Mesodermal cell (in vitro differentiated cells): ENCODE results near the gene GPR137B.
A peak's percentile ranks its signal among the peaks of the same experiment; 100 is the strongest.

Experiments used
- H3K27ac ChIP-seq: 2 replicates; pipeline ENCODE4 v1.7.0; 2013; ENCODE audit warnings: mild to moderate bottlenecking, low read depth, low read length, moderate library complexity; ENCODE audit not compliant: severe bottlenecking
- H3K36me3 ChIP-seq: 2 replicates; pipeline ENCODE4 v1.7.1; 2013; ENCODE audit warnings: mild to moderate bottlenecking, low read length, moderate library complexity; ENCODE audit not compliant: control insufficient read depth, insufficient read depth
- H3K4me1 ChIP-seq: one replicate; pipeline ENCODE4 v1.7.1; 2013; ENCODE audit warnings: mild to moderate bottlenecking, low read length; ENCODE audit not compliant: insufficient read depth, control insufficient read depth, poor library complexity, severe bottlenecking
- H3K4me3 ChIP-seq: 2 replicates; pipeline ENCODE4 v1.7.0; 2013; ENCODE audit warnings: low read length, control low read depth, mild to moderate bottlenecking; ENCODE audit not compliant: insufficient read depth, poor library complexity, severe bottlenecking; ENCODE audit errors: extremely low read depth
- H3K9me3 ChIP-seq: 2 replicates; pipeline ENCODE4 v1.7.1; 2013; ENCODE audit warnings: mild to moderate bottlenecking, low read length, moderate library complexity; ENCODE audit not compliant: control insufficient read depth
- WGBS, 2 experiments: methylation state at CpG; one replicate each; pipeline ENCODE4 v1.1.5; 2013; ENCODE audit warnings: missing lambda C conversion rate in 2 of 2; ENCODE audit not compliant: insufficient coverage in 2 of 2; 5-methylcytosine and 5-hydroxymethylcytosine counted together

Gene GPR137B

GRCh38 chr1:236119943-236120484 is 22.3 kb upstream of the GPR137B start:
- H3K9me3 ChIP-seq, result no peaks in the 10 kb centered on the region
- WGBS, 2 experiments, result 83 to 90% methylated on average over 9 to 10 of the region's 12 CpGs
- no peak overlapping the region for H3K27ac ChIP-seq
- peaks cover 4% of the 10 kb centered on the region for H3K4me1 ChIP-seq
- H3K4me3 ChIP-seq, result no peak overlapping the region
- H3K36me3 ChIP-seq, result no peaks in the 10 kb centered on the region

- Histone ChIP-seq H3K27ac (no peak overlapping the region), H3K4me1 (peaks cover 4% of the 10 kb centered on the region), H3K4me3 (no peak overlapping the region), H3K36me3 (no peaks in the 10 kb centered on the region), H3K9me3 (no peaks in the 10 kb centered on the region)
- 91 to 94% methylated on average over 7 of the region's 10 CpGs for WGBS, 2 experiments
Measured at GRCh38 chr1:236120721-236121153, 21.6 kb upstream of the GPR137B start.

GRCh38 chr1:236122176-236122575 is 20.2 kb upstream of the GPR137B start:
- Histone ChIP-seq H3K36me3 (no peaks in the 10 kb centered on the region), H3K9me3 (no peaks in the 10 kb centered on the region), H3K4me1 (peaks cover 4% of the 10 kb centered on the region), H3K4me3 (no peak overlapping the region), H3K27ac (no peak overlapping the region)
- 91 to 96% methylated on average over 7 of the region's 7 CpGs for WGBS, 2 experiments

GRCh38 chr1:236123563-236123962 is 18.8 kb upstream of the GPR137B start:
- Histone ChIP-seq H3K4me1 (peaks cover 4% of the 10 kb centered on the region), H3K27ac (no peak overlapping the region), H3K4me3 (no peak overlapping the region), H3K9me3 (no peaks in the 10 kb centered on the region), H3K36me3 (no peaks in the 10 kb centered on the region)
- 91 to 98% methylated on average over 2 to 5 of the region's 6 CpGs for WGBS, 2 experiments

- H3K9me3 ChIP-seq, result no peaks in the 10 kb centered on the region
- no peak overlapping the region for H3K4me3 ChIP-seq
- no peaks in the 10 kb centered on the region for H3K36me3 ChIP-seq
- peaks cover 12% of the 10 kb centered on the region for H3K4me1 ChIP-seq
- H3K27ac ChIP-seq, result no peak overlapping the region
- 84 to 86% methylated on average over 2 of the region's 2 CpGs for WGBS, 2 experiments
Measured at GRCh38 chr1:236124965-236125364, 17.4 kb upstream of the GPR137B start.

GRCh38 chr1:236127045-236127444 is 15.3 kb upstream of the GPR137B start:
- no peaks in the 10 kb centered on the region for H3K36me3 ChIP-seq

GRCh38 chr1:236128646-236129178 is 13.6 kb upstream of the GPR137B start:
- peak overlapping the region; percentile 49 for H3K27ac ChIP-seq
- 84 to 94% methylated on average over 7 to 10 of the region's 10 CpGs for WGBS, 2 experiments
- H3K4me3 ChIP-seq, result no peak overlapping the region
- no peaks in the 10 kb centered on the region for H3K36me3 ChIP-seq
- peaks cover 7% of the 10 kb centered on the region for H3K4me1 ChIP-seq
- H3K9me3 ChIP-seq, result no peaks in the 10 kb centered on the region

More at GRCh38 chr1:236127045-236127444, 15.3 kb upstream of the GPR137B start:
- 89 to 96% methylated on average over 8 of the region's 8 CpGs for WGBS, 2 experiments
- no peak overlapping the region for H3K27ac ChIP-seq
- H3K4me3 ChIP-seq, result no peak overlapping the region
- H3K9me3 ChIP-seq, result no peaks in the 10 kb centered on the region
- peaks cover 7% of the 10 kb centered on the region for H3K4me1 ChIP-seq

- Histone ChIP-seq H3K4me1 (peaks cover 7% of the 10 kb centered on the region), H3K9me3 (no peaks in the 10 kb centered on the region), H3K36me3 (no peaks in the 10 kb centered on the region), H3K27ac (peak overlapping the region; percentile 49), H3K4me3 (no peak overlapping the region)
- 72 to 83% methylated on average over 3 to 5 of the region's 5 CpGs for WGBS, 2 experiments
Measured at GRCh38 chr1:236129306-236129705, 13.0 kb upstream of the GPR137B start.

GRCh38 chr1:236130372-236130771 is 12.0 kb upstream of the GPR137B start:
- H3K36me3 ChIP-seq, result no peaks in the 10 kb centered on the region
- no peak overlapping the region for H3K27ac ChIP-seq
- H3K4me1 ChIP-seq, result peaks cover 7% of the 10 kb centered on the region
- 78 to 94% methylated on average over 2 to 3 of the region's 3 CpGs for WGBS, 2 experiments
- no peak overlapping the region for H3K4me3 ChIP-seq
- no peaks in the 10 kb centered on the region for H3K9me3 ChIP-seq

- 83% methylated on average over 1 of the region's 1 CpG; no CpG with 5 or more reads in 1 of the 2 experiments for WGBS, 2 experiments
- Histone ChIP-seq H3K27ac (no peak overlapping the region), H3K36me3 (no peaks in the 10 kb centered on the region), H3K4me3 (no peak overlapping the region), H3K9me3 (no peaks in the 10 kb centered on the region), H3K4me1 (peaks cover 7% of the 10 kb centered on the region)
Measured at GRCh38 chr1:236131916-236132315, 10.4 kb upstream of the GPR137B start.

- Histone ChIP-seq H3K36me3 (no peaks in the 10 kb centered on the region), H3K4me1 (peaks cover 7% of the 10 kb centered on the region), H3K4me3 (no peak overlapping the region), H3K9me3 (no peaks in the 10 kb centered on the region), H3K27ac (no peak overlapping the region)
- 83 to 87% methylated on average over 2 to 5 of the region's 5 CpGs for WGBS, 2 experiments
Measured at GRCh38 chr1:236132420-236133046, 9.8 kb upstream of the GPR137B start.
